HL-60 (cell line): ENCODE measurements around the gene MUC5AC.

Source experiments
- DNase-seq, 2 experiments: peaks; one replicate each; pipeline ENCODE4 v3.0.0-alpha.2; 2010 to 2020; ENCODE audit warnings: low read depth in 1 of 2, low spot score in 1 of 2
- H3K27ac ChIP-seq: fragments of 250-450 bp; sonication (Bioruptor Pico); replicated peaks from 2 replicates; pipeline ENCODE4 v1.5.1; 2020; ENCODE audit warnings: mild to moderate bottlenecking, moderate library complexity
- H3K27me3 ChIP-seq: fragments of 250-450 bp; sonication (Bioruptor Pico); 2 replicates; pipeline ENCODE4 v1.5.1; 2021; ENCODE audit warnings: mild to moderate bottlenecking, moderate library complexity; ENCODE audit not compliant: insufficient read depth, poor library complexity, severe bottlenecking
- H3K4me3 ChIP-seq: replicated peaks from 2 replicates; pipeline ENCODE4 v1.5.1; 2011; ENCODE audit warnings: mild to moderate bottlenecking, control low read depth, low read length; ENCODE audit not compliant: insufficient read depth
- GABPA ChIP-seq: IDR thresholded peaks from 2 replicates; pipeline ENCODE4 v1.6.1; 2012; ENCODE audit warnings: low read depth
- POLR2AphosphoS5 ChIP-seq: IDR thresholded peaks from 2 replicates; pipeline ENCODE4 v1.6.1; 2012; ENCODE audit warnings: low read depth
- REST ChIP-seq: IDR thresholded peaks from 2 replicates; pipeline ENCODE4 v1.6.1; 2012; ENCODE audit warnings: low read depth; ENCODE audit not compliant: insufficient replicate concordance
- SPI1 ChIP-seq: IDR thresholded peaks from 2 replicates; pipeline ENCODE4 v1.6.1; 2012; ENCODE audit warnings: low read depth, mild to moderate bottlenecking, borderline replicate concordance
- TF ChIP-seq, protein P1 (sequence below): IDR thresholded peaks from one replicate; pipeline ENCODE4 v1.5.1; 2011; ENCODE audit warnings: low read length, control low read depth, inconsistent platforms; ENCODE audit not compliant: insufficient read depth

The MUC5AC gene

GRCh38 chr11:1237128-1237580, 79.4 kb downstream of the MUC5AC start:
- DNase-seq: no peak
- peaks cover 3% of the 10 kb centered on the region for H3K27me3 ChIP-seq

GRCh38 chr11:1237851-1238250, 80.1 kb downstream of the MUC5AC start:
- H3K27ac ChIP-seq: no peak overlapping the region
- TF ChIP-seq, protein P1, sequence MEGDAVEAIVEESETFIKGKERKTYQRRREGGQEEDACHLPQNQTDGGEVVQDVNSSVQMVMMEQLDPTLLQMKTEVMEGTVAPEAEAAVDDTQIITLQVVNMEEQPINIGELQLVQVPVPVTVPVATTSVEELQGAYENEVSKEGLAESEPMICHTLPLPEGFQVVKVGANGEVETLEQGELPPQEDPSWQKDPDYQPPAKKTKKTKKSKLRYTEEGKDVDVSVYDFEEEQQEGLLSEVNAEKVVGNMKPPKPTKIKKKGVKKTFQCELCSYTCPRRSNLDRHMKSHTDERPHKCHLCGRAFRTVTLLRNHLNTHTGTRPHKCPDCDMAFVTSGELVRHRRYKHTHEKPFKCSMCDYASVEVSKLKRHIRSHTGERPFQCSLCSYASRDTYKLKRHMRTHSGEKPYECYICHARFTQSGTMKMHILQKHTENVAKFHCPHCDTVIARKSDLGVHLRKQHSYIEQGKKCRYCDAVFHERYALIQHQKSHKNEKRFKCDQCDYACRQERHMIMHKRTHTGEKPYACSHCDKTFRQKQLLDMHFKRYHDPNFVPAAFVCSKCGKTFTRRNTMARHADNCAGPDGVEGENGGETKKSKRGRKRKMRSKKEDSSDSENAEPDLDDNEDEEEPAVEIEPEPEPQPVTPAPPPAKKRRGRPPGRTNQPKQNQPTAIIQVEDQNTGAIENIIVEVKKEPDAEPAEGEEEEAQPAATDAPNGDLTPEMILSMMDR: no peak
- TF ChIP-seq GABPA: no peak
- no peak for TF ChIP-seq REST
- TF ChIP-seq POLR2AphosphoS5: no peak
- no peak for TF ChIP-seq SPI1
- H3K4me3 ChIP-seq: no peak overlapping the region
- no peaks in the 10 kb centered on the region for H3K27me3 ChIP-seq
- no peak for DNase-seq

More at GRCh38 chr11:1237128-1237580, 79.4 kb downstream of the MUC5AC start:
- no peak overlapping the region for H3K27ac ChIP-seq
- no peak overlapping the region for H3K4me3 ChIP-seq
- TF ChIP-seq, protein P1: no peak
- no peak for TF ChIP-seq SPI1
- no peak for TF ChIP-seq POLR2AphosphoS5
- TF ChIP-seq GABPA: no peak
- no peak for TF ChIP-seq REST

GRCh38 chr11:1238767-1239595, 81.2 kb downstream of the MUC5AC start:
- TF ChIP-seq GABPA: no peak
- TF ChIP-seq REST: peak; percentile 92
- no peak for TF ChIP-seq POLR2AphosphoS5
- DNase-seq: no peak

More at GRCh38 chr11:1238767-1239595, 81.2 kb downstream of the MUC5AC start:
- Histone ChIP-seq H3K4me3 (no peak overlapping the region), H3K27me3 (no peaks in the 10 kb centered on the region), H3K27ac (no peak overlapping the region)
